Cardiac muscle cell (in vitro differentiated cells and primary cell): Measurements from ENCODE around the gene LRRC4. TPM values are rescaled to one million over a fixed set of nuclear protein-coding genes. Genes with fewer than 3 reads are reported as not detected.

Experiments
- DNase-seq, 2 donors: peaks; one replicate each; pipeline versions ENCODE4 v3.0.0 to v3.0.0-alpha.2; 2010 to 2017; ENCODE audit warnings: low read depth in 1 of 2, low spot score in 1 of 2
- H3K27ac ChIP-seq: fragments of 200-600 bp; sonication (generic); 2 replicates; pipeline ENCODE4 v1.5.1; 2016
- H3K27me3 ChIP-seq: fragments of 200-600 bp; sonication (generic); 2 replicates; pipeline ENCODE4 v1.6.0; 2016; ENCODE audit warnings: control low read depth
- H3K36me3 ChIP-seq: fragments of 200-600 bp; sonication (generic); 2 replicates; pipeline ENCODE4 v1.5.1; 2016; ENCODE audit warnings: control low read depth
- H3K4me1 ChIP-seq: fragments of 200-600 bp; sonication (generic); 2 replicates; pipeline ENCODE4 v1.8.1; 2017; ENCODE audit warnings: low read depth, mild to moderate bottlenecking, mixed run types
- H3K4me3 ChIP-seq: fragments of 200-600 bp; sonication (generic); 2 replicates; pipeline ENCODE4 v1.5.1; 2016; ENCODE audit warnings: mild to moderate bottlenecking
- H3K9me3 ChIP-seq: fragments of 200-600 bp; sonication (generic); 2 replicates; pipeline ENCODE4 v1.5.1; 2017; ENCODE audit warnings: low read depth, mild to moderate bottlenecking, control low read depth
- CTCF ChIP-seq: IDR thresholded peaks from 2 replicates; pipeline ENCODE4 v1.5.1; 2012; ENCODE audit warnings: low read depth, mild to moderate bottlenecking, low read length
- polyA plus RNA-seq: library from polyadenylated mRNA; unstranded; fragments of >200 nt; fragmentation: Nextera tagmentation; extraction: Ambion mirVana; gene quantifications from 2 replicates; pipeline ENCODE4 v1.2.1, GENCODE V29; 2016
- total RNA-seq: library from RNA; depleted of rRNA; stranded (reverse); fragments of >200 nt; gene quantifications from 2 replicates; pipeline ENCODE4 v1.2.3, GENCODE V29; 2016

Gene LRRC4
- total and polyA plus RNA-seq, 2 experiments from 2014 or later, result 2.9 to 9.3 TPM

- TF ChIP-seq CTCF, result no peak
- no peak overlapping the region for H3K4me3 ChIP-seq
- no peak overlapping the region for H3K27ac ChIP-seq
- no peaks in the 10 kb centered on the region for H3K36me3 ChIP-seq
- no peaks in the 10 kb centered on the region for H3K4me1 ChIP-seq
- no peaks in the 10 kb centered on the region for H3K9me3 ChIP-seq
- DNase-seq, result no peak
- peaks cover 21% of the 10 kb centered on the region for H3K27me3 ChIP-seq
Measured at GRCh38 chr7:128052404-128052803, 21.2 kb upstream of the LRRC4 start.

- H3K4me3 ChIP-seq, result no peak overlapping the region
- no peak for TF ChIP-seq CTCF
- peak in 1 of 2 donors; percentile 38 for DNase-seq
- H3K36me3 ChIP-seq, result no peaks in the 10 kb centered on the region
- no peaks in the 10 kb centered on the region for H3K9me3 ChIP-seq
- peaks cover 11% of the 10 kb centered on the region for H3K4me1 ChIP-seq
- no peak overlapping the region for H3K27ac ChIP-seq
- H3K27me3 ChIP-seq, result peaks cover 41% of the 10 kb centered on the region
Measured at GRCh38 chr7:128045766-128046165, 14.5 kb upstream of the LRRC4 start.

GRCh38 chr7:128045158-128045557 lies 13.9 kb upstream of the LRRC4 start:
- no peak for TF ChIP-seq CTCF
- DNase-seq, result no peak
- H3K4me3 ChIP-seq, result no peak overlapping the region
- H3K27me3 ChIP-seq, result peaks cover 45% of the 10 kb centered on the region
- no peaks in the 10 kb centered on the region for H3K36me3 ChIP-seq
- no peaks in the 10 kb centered on the region for H3K9me3 ChIP-seq
- H3K27ac ChIP-seq, result no peak overlapping the region
- peaks cover 11% of the 10 kb centered on the region for H3K4me1 ChIP-seq

GRCh38 chr7:128044064-128044463 lies 12.8 kb upstream of the LRRC4 start:
- Histone ChIP-seq H3K4me1 (peaks cover 11% of the 10 kb centered on the region), H3K4me3 (no peak overlapping the region), H3K27ac (no peak overlapping the region), H3K27me3 (peaks cover 46% of the 10 kb centered on the region), H3K36me3 (no peaks in the 10 kb centered on the region), H3K9me3 (no peaks in the 10 kb centered on the region)
- DNase-seq, result peak in 1 of 2 donors; percentile 89
- no peak for TF ChIP-seq CTCF

- no peaks in the 10 kb centered on the region for H3K9me3 ChIP-seq
- no peak overlapping the region for H3K4me3 ChIP-seq
- peaks cover 11% of the 10 kb centered on the region for H3K4me1 ChIP-seq
- TF ChIP-seq CTCF, result no peak
- H3K36me3 ChIP-seq, result no peaks in the 10 kb centered on the region
- peaks cover 54% of the 10 kb centered on the region for H3K27me3 ChIP-seq
- DNase-seq, result no peak
- H3K27ac ChIP-seq, result no peak overlapping the region
Measured at GRCh38 chr7:128042012-128042411, 10.8 kb upstream of the LRRC4 start.

GRCh38 chr7:128041203-128041602 lies 10.0 kb upstream of the LRRC4 start:
- no peaks in the 10 kb centered on the region for H3K9me3 ChIP-seq
- peaks cover 56% of the 10 kb centered on the region for H3K27me3 ChIP-seq
- TF ChIP-seq CTCF, result no peak
- no peak overlapping the region for H3K4me3 ChIP-seq
- peak in 1 of 2 donors; percentile 83 for DNase-seq
- H3K4me1 ChIP-seq, result peaks cover 11% of the 10 kb centered on the region
- no peak overlapping the region for H3K27ac ChIP-seq
- H3K36me3 ChIP-seq, result no peaks in the 10 kb centered on the region
